GDM1 (cell line): Measurements from ENCODE around the gene PKNOX2.

Experiments used
- DNase-seq: peaks from one replicate; lab custom pipeline; 2025; lab: John Stamatoyannopoulos, UW

PKNOX2 gene

GRCh38 chr11:125314276-125315078, 149.9 kb downstream of the PKNOX2 start:
- no peak for DNase-seq

GRCh38 chr11:125315079-125315740, 150.7 kb downstream of the PKNOX2 start:
- no peak for DNase-seq

GRCh38 chr11:125317416-125317815, 152.9 kb downstream of the PKNOX2 start:
- DNase-seq = no peak

GRCh38 chr11:125319649-125320048, 155.1 kb downstream of the PKNOX2 start:
- no peak for DNase-seq

GRCh38 chr11:125320347-125321076, 156.0 kb downstream of the PKNOX2 start:
- DNase-seq = no peak

GRCh38 chr11:125322289-125322688, 157.7 kb downstream of the PKNOX2 start:
- DNase-seq = no peak

- no peak for DNase-seq
Measured at GRCh38 chr11:125325196-125325595, 160.6 kb downstream of the PKNOX2 start.

GRCh38 chr11:125326126-125326525, 161.6 kb downstream of the PKNOX2 start:
- no peak for DNase-seq

GRCh38 chr11:125327518-125328224, 163.1 kb downstream of the PKNOX2 start:
- no peak for DNase-seq

- no peak for DNase-seq
Measured at GRCh38 chr11:125328225-125328580, 163.7 kb downstream of the PKNOX2 start.

- no peak for DNase-seq
Measured at GRCh38 chr11:125329786-125330185, 165.2 kb downstream of the PKNOX2 start.

GRCh38 chr11:125330462-125331325, 166.1 kb downstream of the PKNOX2 start:
- no peak for DNase-seq

GRCh38 chr11:125331357-125332035, 166.9 kb downstream of the PKNOX2 start:
- no peak for DNase-seq

- DNase-seq = no peak
Measured at GRCh38 chr11:125332821-125333220, 168.3 kb downstream of the PKNOX2 start.

GRCh38 chr11:125333354-125334073, 169.0 kb downstream of the PKNOX2 start:
- DNase-seq = no peak

GRCh38 chr11:125335106-125335505, 170.6 kb downstream of the PKNOX2 start:
- DNase-seq = no peak

GRCh38 chr11:125337836-125338834, 173.6 kb downstream of the PKNOX2 start:
- DNase-seq = no peak

- no peak for DNase-seq
Measured at GRCh38 chr11:125338886-125339811, 174.6 kb downstream of the PKNOX2 start.
